HG03354 (cell line): ENCODE results near the gene CLDN14.

Experiments used
- ATAC-seq: cut with Tn5 transposase; IDR thresholded peaks from one replicate; pipeline ENCODE4 v1.9.1; 2021; ENCODE audit warnings: mild to moderate bottlenecking; ENCODE audit not compliant: unreplicated experiment, poor library complexity, severe bottlenecking

Gene CLDN14

DNA sequence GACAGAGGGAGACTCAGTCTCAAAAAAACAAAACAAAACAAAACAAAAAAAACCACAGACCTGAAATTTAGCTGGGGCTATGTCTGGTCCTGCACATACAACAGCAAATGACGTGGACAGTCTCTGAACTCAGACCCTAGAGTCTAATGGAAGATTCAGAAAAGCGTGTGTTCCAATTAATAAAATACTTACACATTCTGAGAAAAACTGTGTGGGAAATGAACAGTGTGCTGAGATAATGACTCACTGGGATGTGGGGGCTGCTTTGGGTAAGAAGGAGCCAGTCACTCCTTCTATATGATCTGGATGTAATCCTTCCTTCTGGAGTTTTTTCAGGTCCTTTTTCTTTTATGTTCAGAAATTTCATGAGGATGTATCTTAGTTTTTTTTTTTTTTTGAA lies 29.4 kb downstream of the CLDN14 start:
- no peak for ATAC-seq

DNA sequence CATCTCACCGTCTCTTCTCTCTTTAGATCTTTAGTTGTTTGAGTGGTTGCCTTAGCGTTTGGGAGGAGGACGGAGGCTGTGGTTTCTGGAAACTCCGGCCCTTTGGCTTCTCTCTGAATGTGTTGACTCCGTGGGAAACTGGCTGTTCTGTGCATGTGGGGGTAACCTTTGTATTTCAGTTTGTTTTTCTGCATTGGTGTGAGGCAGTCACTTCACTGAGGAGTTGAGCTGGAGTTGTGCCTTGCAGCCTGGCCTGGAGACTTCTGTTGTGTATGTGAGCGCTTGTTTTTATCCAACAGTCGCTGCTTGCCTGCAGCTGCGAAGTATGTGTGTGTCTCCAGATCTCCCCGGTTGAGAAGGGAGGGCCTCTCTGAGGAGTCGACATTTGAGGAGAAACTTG lies 33.6 kb downstream of the CLDN14 start:
- no peak for ATAC-seq

DNA sequence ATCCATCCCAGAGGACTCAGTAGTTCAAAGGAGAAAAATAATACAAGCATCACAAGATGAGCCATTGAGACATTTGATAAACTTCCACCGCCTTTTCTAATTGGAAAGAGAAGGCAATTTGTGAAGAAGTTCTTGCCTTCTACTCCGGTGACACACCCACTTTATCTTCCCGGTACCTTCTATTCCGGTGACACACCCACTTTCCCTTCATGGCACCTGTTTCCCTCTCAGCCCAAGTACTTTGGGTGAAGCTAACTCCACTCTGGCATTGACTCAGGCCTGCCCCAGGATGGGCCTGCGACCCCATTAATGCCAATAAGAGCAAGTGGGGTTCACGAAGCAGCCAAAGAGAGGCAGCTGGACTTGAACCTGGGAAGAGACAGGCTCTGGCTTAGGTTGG lies 38.2 kb downstream of the CLDN14 start:
- ATAC-seq: no peak

DNA sequence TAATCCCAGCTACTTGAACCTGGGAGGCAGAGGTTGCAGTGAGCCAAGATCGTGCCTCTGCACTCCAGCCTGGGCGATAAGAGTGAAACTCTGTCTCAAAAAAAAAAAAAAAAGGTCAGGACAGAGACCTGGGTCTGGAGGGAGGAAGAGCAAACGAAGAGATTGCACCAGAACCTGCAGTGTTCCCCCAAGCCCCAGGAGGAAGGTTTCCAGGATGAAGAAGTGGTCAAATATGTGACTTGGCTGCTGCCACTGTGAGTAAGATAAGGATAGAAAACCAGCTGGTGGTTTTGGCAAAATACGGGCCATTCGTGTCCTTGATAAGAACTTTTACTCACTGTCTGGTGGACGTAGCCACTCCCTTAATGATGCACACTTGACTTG lies 42.2 kb downstream of the CLDN14 start:
- ATAC-seq: no peak

DNA sequence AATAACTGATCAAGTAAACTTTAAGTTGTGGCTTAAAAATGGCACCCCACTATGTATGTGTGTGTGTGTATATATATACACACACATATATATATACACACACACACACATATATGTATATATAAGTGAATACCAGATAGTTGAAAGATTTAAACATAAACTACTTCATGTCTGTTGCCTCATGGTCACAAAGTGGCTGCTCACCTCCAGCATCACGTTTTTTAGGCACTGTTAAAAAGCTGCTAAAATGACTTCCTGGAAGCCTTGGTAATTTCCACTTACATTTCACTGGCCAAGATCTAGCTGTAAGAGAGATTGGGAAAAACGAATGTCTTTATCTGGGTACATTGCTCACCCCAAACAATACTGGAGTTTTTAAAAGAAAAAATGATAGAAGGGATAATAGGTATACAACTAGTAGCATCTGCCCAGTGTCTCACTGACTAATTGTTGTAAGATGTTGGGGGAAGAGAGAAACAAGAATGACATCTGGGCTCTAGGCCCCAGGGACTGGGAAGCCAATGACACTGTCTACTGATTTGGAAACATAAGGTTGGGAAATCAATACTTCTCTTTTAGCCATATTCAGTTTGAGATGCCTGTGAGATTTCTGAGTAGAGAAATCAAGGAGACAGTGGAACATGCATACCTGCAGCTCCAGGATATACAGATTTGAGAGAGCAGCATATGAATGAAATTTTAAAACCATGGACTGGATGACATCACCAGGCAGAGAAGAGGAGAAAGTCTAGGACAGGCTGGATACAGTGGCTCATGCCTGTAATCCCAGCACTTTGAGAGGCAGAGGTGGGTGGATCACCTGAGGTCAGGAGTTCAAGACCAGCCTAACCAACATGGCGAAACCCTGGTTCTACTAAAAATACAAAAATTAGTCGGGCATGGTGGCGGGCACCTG lies 42.8 kb downstream of the CLDN14 start:
- ATAC-seq: no peak

DNA sequence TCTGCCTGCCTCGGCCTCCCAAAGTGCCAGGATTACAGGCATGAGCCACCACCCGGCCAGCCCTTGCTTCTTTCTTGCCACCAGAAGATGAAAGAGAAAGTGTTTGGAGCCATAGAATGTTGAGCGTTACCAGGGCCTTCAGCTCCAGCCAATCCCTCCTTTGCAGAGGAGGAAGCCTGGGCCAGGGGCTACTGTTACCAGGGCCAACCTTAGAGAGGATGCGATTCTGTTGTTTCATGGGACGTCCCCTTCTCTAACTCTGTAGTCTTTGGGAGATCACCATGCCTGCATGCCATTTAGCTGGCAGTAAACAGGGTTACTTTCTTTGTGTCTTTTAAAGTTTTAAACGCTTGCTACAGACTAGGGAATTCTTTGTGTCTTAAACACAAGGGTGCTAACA lies 45.8 kb downstream of the CLDN14 start:
- ATAC-seq: no peak

DNA sequence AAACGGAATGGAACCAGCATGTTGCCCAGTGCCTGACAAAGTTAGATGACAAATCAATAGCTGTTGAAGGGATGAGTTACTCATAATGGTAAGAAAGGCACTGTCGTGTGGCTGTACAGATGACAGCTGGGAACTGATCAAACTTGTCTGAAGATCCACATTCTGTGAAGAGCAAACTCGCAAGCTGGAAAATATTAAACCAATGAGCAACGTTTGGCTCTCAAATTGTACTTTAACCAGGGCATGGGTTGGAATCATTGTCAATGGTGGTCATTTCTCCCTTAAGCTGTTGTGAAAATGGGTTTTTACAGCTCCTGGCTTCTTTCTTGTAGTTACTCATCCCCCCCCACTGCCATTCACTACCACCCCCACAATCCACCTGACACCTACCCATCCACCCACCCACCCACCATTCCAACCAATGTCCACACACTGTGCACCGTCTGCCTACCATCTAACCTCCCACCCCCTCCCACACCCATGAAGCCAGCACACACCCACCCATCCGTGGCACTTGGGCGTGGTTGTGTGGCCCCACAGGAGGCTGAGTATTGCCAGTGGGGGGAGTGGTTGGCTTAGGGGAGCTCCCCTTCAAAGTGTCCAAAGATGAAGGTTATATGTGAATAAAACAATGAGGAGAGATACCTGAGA lies 46.7 kb downstream of the CLDN14 start:
- no peak for ATAC-seq

DNA sequence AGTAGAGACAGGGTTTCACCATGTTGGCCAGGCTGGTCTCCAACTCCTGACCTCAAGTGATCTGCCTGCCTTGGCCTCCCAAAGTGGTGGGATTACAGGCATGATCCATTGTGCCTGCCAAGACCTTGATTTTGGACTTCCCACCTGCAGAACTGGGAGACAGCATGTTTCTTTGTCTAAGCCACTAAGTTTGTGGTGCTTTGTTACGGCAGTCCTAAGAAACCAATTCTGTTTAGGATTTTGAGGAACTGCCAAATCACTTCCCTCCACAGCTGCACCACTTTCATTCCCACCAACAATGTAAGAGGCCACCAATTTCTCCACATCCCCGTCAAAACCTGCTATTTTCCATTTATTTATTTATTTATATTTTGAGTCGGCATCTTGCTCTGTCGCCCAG lies 48.7 kb downstream of the CLDN14 start:
- no peak for ATAC-seq

DNA sequence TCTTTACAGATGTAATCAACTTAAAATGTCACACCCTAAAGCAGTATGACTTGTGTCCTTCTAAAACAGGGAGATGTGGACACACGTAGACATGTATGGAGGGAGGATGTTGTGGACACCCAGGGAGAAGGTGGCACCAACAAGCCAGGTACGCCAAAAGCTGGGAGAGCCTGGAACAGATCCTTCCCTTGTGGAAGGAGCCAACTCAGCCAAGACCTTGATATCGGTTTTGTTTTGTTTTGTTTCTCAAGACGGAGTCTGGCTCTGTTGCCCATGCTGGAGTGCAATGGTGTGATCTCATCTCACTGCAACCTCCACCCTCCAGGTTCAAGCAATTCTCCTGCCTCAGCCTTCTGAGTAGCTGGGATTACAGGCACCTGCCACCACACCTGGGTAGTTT lies 49.1 kb downstream of the CLDN14 start:
- ATAC-seq: no peak

DNA sequence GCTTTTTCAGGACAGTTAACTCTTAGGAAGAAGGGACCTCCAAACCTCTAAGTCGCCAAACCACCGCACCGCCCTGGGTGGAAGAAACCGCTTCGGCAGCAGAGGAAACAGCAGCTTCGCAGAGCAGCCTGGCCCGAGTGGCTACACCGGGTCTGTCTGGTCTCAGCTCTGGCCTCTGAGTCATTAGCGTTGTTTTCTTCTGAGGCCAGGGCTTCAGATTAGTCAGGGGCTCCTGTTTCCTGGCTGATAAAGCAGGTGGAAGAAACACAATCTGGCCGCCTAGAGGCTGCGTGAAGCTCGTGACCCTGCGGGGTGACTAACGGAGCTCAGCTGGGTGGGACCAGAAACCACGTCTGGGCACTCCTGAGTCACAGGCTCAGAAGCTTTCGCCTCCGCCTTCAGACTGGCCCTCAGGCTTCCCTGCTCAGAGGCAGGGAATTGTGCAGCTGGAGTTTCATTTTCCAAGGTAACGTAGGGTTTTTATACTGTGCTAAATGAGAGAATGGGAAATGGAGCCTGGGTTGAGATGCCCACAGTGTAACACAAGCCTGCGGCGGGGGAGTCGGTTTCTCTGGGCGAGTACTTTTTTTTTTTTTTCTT lies 49.9 kb downstream of the CLDN14 start:
- peak; percentile 93 for ATAC-seq

DNA sequence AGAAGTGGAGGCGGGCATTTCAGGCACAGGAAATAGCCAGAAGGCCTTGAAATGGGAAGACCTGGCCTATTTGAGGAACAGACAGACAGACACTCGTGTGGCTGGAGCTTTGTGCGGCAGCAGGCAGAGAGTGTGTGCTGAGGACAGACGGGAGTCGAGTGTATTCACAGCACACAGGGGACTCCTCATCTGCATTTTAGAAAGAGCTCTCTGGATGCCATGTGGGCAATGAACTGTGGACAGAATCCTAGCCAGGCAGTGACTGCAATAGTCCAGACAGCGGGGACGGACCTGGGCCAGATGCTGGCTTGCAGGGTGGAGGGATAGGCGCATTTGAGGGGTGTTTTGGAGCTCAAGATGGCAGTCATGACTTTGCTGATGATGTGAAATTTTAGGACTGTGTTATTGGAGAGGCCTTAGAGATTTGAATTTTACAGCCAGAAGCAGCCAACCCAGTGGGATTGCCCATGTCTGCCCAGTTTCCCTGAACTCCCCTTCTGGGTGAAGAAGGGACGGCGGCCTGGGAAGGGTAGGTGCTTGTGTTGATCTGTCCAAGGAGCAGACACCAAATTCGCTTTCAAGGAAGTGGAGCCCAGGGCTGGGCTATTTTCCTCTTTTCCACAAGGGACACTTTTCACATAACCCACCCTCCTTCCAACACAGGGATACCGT lies 51.0 kb downstream of the CLDN14 start:
- ATAC-seq: no peak

DNA sequence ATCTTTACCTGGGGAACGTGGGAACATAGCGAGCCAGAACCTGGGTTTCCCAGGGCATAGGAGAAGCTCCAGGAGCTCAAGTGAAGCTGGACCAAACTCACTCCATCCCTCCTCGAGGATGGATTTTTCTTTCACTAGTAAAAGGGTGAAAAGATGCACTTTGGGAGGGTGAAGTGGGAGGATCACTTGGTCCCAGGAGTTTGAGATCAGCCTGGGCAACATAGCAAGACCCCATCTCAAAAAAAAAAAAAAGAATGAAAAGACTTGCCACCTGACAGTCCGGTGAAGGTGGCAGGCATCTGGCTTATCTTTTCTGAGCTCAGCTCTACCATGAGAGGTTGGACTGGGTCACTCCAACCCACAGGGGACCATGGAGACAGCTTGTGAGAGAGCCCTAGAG lies 52.4 kb downstream of the CLDN14 start:
- ATAC-seq: no peak

DNA sequence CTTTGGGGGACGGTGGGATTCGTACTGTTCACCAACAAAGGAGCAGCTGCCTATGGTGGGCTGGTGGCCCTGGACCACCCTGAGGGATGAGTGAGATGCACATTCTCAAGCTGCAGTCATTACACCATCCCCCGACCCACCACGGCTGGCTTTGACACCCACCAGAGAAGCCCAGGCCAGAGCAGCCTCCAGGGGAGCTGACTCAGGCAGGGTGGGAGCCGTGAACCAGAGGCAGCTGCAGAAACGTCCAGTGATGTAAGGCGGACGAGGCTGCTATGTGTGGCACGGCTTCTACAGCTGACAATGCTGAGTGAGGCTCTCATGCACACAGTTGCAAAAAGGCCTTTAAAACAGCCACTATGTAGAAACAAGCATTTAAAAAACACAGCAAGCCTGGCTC lies 54.6 kb downstream of the CLDN14 start:
- ATAC-seq: no peak

DNA sequence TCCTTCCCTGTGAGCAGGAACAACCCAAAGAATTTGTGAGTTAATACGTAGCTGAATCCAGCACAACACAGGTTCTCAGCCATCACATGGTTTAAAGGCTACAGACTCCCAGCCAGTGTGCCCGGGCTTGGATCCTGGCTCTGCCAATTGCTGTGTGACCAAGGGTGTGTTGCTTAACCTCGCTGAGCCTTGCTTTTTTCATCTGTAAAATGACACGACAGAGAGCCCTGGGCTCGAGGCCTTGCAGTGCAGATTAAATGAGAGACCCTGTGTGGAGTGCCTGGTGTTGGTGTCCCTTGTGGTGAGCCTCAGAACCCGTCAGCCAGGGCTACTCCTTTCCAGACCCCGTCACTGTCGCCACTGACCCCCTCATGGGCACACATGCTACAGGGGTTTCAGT lies 55.3 kb downstream of the CLDN14 start:
- no peak for ATAC-seq

DNA sequence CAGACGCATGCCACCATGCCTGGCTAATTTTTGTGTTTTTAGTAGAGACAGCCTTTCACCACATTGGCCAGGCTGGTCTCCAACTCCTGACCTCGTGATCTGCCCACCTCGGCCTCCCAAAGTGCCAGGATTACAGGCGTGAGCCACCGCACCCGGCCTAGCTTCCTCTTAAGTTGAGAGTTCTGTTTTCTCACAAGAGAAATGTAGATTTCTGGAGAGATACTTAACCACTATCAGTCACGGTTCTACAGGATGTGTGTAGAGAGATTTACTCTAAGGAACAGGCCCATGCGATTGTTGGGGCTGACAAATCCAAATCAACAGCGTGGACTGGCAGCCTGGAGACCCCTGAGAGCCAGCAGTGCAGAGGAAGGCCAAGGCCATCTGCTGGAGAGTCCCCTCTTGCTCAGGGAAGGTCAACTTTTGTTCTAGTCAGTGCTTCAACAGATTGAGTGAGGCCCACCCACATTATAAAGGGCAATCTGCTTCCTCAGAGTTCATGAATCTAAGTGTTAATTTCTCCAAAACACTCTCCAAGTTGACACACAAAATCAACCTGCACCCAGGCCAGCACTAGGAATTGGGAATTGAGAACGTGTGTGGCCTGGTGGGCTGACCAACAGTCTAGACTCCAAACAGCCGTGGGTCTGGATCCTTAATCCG lies 56.0 kb downstream of the CLDN14 start:
- no peak for ATAC-seq

DNA sequence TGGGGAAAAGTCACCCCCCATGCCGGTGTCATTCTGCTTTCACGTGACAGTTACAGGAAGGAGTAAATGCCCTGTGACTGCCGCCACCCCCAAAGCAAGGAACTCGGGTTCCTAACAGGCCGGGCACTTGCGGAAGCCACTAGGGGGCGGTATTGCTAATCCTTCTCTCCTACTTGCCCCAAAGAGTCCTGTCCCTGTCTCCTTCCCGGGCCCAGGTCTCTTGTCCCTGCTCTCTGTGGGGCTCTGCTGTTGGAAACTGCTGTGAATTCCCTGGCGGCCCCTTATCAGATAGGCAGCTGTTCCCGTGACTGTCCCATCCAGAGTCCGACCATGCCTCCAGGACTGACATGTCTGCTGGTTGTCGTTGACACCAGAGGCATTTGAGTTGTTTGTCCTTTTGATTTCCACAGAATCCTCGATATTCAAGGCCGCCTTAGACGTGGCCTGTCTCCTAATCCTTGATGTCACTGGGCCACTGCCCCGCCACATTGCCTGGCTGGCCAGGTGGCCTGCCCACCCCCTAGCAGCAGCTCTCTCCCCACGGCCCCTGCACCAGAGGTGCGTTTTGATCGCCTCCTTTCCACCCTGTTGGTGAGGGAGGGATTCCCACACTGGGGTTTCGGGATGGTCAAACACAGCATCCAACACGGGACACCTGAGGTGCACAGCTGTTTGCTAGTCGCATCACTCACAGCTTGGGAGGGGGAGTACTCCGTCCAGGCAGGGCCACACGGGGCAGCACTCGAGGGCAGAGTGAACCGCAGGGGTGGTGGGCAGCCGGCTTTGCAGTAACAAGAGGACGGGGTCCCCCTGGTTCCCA lies 57.4 kb downstream of the CLDN14 start:
- ATAC-seq: no peak

DNA sequence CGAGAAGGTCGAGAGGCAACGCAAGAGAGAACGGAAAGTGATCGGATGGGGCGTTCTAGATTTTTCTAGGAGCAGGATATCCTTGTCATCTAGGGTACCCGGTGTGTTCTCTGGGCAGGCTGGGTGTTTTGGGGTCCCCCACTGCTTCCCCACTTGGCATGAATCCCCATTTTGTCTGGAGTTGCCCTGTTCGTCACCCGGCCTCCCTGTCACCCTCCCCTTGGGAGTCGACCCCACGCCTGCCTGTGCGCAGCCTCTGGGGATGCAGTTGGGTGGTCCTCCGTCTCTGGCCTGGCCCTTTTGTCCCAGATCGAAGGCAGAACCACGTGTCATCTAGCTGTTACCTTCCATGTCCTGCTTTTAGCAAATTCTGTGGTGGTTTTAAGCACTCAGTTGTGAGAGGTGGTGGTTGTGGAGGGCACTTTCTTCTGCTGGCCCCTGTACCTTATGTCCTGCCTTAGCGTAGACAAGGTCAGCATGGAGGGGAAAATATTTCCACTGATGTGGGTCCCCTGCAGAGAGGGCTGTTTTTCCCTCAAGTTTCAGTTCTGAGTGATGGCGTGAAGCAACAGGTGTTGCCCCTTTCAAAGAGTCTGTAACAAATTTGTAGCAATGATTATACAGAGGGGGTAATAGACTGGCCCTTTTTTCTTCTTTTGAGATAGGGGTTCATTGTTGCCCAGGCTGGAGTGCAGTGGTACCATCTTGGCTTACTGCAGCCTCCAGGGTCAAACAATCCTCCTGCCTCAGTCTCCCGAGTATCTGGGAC lies 59.2 kb downstream of the CLDN14 start:
- ATAC-seq: no peak

DNA sequence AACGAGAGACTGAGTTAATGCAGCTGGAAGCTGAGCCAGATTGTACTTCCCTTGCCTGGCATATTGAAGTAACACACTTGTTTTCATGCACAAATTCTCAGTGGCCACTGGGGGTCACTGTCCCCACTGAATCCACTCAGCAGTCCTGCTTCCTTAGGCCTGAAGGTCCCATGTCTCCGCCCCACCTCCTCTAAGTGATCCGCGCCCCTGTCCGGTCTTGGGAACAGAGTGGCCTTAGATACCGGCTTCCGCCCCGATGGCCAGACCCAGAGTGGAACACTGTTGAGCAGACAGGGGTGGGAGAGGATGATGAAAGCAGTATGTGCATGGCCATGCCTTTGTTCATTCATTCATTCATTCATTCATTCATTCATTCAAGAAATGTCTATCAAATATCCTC lies 59.9 kb downstream of the CLDN14 start:
- ATAC-seq: no peak
